Head of caudate nucleus (tissue), 42 donors: Measurements from ENCODE around the gene UPF1.

Experiments used
- DNase-seq, 42 donors: peaks; one replicate each; pipeline versions ENCODE4 v3.0.0 to v3.0.0-alpha.2; 2020 to 2021; ENCODE audit warnings: mixed read lengths in 7 of 42
- intact Hi-C: fragments of 100-400 bp; cut with DNase I; formaldehyde crosslinking; loops from one replicate; pipeline ENCODE4 v1.15.0; 2022

The UPF1 gene

DNA sequence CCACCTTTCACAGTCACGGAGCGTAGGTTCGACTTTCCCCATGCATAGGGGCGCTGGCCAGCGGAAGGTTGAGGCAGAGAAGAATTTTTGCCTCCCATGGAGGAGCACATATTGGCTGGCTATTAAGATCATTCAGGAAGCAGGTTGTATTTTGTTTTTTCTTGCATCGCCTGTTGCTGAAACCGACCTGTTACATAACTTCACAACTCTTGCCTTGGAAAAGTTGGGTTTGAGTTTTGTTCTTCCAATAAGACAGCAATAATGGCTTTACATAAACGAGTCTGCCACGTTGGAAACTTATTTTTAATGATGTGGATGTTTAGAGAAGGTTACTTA is 1.4 kb downstream of the UPF1 start:
- DNase-seq: no peak
- intact Hi-C loops: loop anchor here (10.0 kb wide), 1 partner anchor 158 kb away; no protein-coding TSS in a partner anchor

DNA sequence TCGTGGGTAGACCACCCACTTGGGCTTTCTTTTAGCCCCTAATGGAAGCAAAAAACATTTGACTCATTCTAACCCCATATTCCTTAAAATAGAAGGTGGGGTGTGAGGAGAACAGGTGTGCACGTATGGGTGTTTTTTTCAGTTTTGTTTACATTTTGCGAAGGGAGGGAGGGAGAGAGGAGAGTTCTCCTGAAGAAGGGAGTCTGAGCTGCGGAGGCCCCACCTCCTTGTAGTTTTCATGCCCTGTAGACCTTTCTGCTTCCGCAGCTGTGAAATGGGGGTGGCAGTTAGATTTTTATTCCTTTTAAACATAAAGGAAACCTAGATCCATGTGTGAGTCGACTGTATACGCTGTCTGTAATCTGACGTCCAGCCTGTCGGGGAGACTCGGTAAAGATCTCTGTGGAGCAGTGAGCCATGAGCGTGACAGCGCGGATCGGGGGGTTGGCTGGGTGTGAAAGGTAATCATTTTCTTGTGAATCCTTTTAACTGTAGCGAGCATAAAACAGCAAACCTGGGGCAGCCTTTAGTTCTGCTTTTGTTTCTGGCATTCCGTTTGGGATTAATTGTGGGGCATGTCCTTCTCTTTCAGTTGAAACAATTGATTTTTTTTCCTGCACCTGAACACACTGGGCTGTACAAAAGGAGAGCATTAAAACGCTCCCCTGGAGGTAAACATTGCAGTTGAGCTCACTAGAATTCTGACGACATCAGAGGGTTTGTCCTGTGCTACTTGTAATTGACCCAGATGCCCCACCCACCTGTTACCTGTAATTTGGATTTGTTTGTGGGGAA is 2.3 kb downstream of the UPF1 start:
- no peak for DNase-seq
- intact Hi-C loops: loop anchor here (10.0 kb wide), 1 partner anchor 159 kb away; no protein-coding TSS in a partner anchor

DNA sequence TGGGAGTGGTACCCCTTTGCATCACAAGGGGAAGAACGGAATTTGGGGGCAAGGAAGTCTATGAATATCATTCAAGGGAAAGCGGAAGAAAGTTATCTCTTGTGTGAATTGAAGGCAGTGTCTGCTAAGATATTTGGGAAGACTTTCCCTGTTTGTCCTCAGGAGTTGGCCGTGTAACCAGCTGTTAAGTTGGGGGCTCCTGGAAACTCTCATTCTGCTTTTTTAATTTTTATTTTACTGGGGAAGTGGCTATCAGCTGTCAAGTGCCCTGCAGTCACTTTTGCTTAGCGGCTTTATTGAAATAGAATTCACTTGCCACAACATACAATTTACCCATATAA is 2.9 kb downstream of the UPF1 start:
- DNase-seq: no peak
- intact Hi-C loops: loop anchor here (10.0 kb wide), 1 partner anchor 160 kb away; no protein-coding TSS in a partner anchor

DNA sequence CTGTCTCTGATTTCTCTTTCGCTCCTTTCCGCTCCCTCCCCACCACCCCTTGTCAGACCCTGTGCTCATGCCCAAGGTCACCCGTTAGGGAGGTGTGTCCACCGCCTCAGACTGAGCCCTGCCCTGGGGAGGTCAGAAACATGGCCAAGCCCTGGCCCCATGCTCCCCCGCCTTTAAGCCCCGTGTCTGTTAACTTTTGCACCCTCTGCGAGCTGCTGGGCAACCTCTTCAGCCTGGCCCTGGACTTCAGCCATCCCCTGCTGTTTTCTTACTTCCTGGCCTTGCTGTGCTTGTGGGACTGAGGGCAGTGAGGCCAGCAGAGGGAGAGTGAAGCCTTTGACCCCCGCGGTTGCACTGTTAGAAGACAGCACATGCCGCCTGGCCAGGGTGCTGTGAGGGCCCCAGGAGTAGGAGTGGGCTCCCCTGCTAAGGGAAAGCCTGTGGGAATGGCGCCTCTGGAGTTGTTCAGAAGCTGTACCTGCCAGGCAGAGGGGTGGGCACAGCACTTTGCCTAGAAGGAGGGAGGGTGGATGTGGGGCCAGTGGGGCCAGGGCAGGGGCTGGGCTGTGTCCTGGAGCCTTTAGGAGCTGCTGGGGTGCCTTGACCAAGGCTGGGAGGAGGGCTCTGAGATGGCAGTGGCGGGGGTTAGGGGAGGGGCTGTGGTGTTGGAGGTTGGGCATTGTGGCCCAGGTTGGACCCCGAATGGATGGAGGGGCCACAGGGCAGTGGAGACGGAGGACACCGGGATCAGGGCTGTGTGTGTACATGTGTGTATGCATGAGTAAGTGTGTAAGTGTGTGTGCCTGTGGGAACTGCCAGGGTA is 7.9 kb downstream of the UPF1 start:
- intact Hi-C loops: loop anchor here (10.0 kb wide), 2 partner anchors 165 to 375 kb away; no protein-coding TSS in a partner anchor
- no peak for DNase-seq

DNA sequence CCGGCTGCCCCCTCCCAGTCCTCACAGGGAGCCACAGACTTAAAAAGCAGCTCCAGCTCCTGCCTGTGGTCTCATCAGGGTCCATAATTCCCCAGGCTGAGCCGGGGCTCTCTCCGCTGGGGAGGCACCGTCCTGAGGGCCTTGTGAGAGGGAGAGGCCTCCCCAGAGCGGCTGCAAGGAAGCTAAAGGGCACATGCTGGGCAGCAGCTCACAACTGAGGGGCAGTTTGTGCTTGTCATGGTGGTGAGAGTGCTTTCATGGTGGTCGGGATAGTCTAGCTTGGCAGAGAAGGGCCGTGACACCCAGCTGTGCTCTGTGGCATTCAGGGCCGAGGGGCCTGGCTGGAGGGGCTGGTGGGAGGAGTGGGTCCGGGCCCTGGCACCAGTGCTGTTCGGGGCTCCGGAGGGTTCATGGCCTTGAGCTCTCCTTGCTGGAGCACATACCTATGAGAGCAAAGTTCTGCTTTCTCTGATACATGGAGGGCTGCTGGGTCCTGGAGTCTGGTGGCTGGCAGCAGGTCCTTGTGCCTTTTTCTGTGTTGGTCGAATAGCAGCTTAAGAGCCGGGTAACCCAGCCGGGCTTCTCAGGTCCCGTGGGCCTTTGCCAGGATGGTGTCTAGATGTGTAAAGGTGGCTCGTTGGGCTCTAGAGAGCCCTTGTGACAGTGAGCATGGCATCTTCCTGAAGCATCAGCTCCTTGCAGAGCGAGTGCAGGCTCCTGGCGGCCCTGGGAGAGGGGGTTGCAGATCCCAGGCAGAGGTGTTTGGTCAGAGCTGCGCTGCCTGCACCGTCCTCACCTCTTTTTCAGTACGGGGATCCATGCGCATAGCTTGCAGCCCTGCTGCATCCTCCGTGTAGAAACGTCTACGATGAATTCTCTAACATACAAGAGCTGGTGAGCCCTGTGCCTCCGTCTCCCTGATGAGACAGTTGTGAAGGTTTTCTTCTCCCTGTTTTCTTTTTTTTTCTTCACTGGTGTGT is 8.8 kb downstream of the UPF1 start:
- no peak for DNase-seq
- intact Hi-C loops: loop anchor here (10.0 kb wide), 1 partner anchor 376 kb away; no protein-coding TSS in a partner anchor

DNA sequence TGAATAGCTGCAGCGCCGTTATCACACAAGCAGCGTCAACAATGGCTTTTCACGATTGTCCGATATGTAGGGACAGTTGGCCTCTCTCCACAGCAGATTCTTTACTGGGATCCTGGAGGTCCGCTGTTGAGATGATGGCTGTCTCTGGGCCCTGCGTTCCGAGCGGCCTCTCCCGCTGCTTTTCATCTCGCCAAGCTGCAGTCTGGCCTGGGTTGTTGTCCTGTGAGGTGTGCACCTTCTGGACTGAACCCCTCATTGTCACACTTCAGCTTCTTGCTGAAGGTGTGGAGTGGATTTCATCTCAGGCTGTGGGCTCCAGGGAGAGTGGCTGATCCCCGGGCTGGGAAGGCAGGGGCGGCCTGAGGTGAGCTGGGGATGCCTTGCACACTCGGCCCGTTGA is 9.6 kb downstream of the UPF1 start:
- no peak for DNase-seq
- intact Hi-C loops: loop anchor here (10.0 kb wide), 1 partner anchor 377 kb away; no protein-coding TSS in a partner anchor

DNA sequence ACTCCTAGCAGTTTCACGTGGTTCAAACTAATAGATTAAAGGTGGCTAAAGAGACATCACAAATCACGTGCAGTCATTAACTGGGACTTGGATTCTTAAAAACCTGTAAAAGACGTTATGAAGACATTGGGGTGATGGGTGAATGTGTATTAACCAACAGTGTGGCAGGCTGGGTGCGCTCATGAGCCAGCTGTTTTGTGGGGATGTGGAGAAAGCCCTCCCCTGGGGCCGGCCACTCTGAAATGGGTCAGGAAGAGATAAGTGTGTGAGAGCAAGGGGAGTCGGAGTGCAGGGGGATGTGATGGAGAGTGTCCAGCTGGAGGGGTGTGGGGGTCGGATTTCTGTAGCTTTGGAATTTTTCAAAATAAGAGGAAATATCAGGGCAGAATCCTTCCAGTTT is 10.4 kb downstream of the UPF1 start:
- intact Hi-C loops: loop anchor here (10.0 kb wide), 1 partner anchor 377 kb away; no protein-coding TSS in a partner anchor
- DNase-seq: no peak

DNA sequence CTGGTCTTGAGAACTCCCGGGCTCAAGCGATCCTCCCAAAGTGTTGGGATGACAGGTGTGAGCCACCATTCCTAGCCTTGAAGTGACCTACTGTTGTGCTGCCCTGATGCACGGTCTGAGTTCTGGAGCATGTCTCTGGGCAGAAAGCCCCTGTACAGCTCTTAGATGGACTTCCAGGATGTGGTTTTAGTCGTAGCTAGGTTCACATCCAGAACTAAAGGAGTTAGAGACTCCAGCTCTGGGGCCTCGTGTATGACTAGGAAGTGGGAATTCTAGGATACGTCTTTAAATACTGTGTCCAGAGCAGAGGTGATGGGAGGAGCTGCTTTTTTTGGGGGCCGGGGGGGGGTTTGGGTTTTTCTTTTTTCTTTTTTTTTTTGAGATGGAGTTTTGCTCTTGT is 12.2 kb downstream of the UPF1 start:
- intact Hi-C loops: loop anchor here (10.0 kb wide), 1 partner anchor 379 kb away; no protein-coding TSS in a partner anchor
- no peak for DNase-seq

DNA sequence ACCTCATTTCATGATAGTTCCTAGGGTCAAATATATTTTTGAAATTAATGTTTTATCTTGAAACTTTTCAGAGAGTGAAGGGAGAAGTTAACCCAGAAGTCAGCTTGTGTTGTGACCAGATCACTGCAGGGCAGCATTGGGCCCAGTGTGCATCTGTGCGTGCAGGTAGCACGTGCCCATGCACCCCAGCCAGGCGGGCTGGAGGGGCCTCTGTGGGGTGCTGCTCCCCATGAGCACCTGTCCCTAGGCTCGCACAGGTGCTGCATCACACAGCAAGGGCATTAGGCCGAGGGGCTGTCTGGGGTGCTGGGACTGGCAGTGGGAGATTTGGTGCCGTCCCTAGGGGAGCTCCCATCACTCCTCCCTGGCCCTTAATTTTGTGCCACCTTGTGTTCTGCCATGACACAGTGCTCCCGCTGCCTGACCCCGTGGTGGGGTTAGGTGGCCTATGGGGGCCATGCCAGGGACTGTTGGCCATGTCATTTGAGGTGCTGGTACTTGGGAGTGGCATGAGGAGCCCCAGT is 13.1 kb downstream of the UPF1 start:
- DNase-seq: no peak
- intact Hi-C loops: loop anchor here (10.0 kb wide), 1 partner anchor 380 kb away; no protein-coding TSS in a partner anchor

DNA sequence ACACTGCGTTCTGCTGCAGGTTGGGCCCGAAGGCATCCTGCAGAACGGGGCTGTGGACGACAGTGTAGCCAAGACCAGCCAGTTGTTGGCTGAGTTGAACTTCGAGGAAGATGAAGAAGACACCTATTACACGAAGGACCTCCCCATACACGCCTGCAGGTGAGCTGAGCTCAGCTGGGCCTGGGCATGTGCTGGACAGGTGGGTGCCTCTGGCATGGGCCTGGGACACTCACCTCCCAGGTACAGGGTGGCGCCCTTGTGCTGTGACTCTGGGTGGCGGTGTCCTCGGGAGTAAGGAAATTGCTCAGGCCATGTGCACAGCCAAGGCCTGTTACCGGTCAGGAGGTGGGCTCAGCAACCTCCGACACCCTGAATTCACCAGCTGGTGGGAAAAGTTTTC is 14.2 kb downstream of the UPF1 start:
- intact Hi-C loops: loop anchor here (10.0 kb wide), 1 partner anchor 381 kb away; no protein-coding TSS in a partner anchor
- DNase-seq: no peak

DNA sequence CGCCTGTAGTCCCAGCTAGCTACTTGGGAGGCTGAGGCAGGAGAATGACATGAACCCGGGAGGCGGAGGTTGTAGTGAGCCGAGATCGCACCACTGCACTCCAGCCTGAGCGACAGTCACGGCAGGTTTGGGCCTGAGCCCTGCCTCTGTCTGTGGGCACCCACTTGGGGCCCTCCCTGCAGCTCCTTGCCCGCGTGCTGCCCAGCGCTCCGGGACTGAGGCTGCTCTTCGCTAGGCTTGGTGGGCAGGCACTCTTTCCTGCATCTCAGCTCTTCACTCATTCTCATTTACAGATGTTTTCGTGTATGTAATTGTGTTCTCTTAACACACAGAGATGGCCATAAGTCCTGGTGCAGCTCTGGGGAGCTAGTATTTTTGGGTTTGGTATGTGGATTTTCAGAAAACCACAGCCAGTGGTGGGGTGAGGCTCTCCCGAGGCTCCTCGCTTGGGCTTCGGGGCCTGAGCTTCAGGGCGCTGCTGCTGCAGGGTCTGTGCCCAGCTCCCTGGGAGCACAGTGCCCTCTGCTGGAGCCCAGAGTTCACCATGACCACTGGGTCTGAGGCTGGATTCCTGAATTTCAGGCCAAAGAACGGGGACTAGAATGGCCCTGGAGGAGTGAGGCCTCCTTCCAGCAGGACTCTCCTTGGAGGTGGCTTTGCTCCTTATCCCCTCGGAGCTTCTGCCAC is 15.2 kb downstream of the UPF1 start:
- peak; percentile 69 to 92 (median 84) for DNase-seq
- intact Hi-C loops: loop anchor here (10.0 kb wide), 1 partner anchor 382 kb away; no protein-coding TSS in a partner anchor

DNA sequence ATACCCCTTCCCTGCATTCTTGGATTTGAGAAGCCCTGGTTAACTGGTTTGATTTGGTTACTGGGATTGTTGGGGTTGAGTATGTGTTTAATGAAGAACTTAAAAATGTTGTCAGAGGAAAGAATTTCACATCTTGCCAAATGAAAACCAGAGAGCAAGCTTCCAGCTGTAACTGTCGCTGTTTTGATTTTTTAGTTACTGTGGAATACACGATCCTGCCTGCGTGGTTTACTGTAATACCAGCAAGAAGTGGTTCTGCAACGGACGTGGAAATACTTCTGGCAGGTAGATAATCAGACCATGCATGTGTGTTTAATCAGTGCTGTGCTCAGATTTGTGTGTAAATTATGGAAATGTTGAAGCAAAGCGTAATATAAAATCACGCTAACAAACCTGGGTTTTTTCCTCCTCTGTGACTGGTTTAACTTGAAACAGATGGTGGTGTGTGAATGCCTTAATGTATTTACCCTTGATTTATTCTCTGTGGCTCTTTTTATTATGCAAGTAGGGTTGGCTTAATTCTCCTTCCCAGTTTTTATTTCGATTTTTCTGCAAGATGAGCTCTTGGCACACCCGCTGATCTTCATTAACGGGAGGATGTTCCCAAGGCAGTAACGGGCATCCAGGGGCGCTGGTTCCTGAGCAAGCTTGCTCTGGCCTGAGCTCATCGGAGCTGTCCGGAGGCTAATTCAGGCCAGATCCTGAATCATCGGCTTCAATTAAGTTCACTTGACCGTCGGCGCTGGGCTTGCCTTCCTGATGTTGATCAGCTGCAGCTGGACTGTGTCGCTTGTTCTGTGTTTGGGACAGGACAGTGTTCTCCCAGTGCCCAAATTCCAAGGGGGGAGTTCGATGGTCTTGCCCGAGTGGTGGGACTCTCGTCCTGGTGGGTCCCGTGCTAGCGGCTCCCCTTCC is 16.0 kb downstream of the UPF1 start:
- intact Hi-C loops: loop anchor here (2.0 to 10.0 kb wide), 2 partner anchors 257 to 383 kb away; no protein-coding TSS in a partner anchor
- DNase-seq: no peak

DNA sequence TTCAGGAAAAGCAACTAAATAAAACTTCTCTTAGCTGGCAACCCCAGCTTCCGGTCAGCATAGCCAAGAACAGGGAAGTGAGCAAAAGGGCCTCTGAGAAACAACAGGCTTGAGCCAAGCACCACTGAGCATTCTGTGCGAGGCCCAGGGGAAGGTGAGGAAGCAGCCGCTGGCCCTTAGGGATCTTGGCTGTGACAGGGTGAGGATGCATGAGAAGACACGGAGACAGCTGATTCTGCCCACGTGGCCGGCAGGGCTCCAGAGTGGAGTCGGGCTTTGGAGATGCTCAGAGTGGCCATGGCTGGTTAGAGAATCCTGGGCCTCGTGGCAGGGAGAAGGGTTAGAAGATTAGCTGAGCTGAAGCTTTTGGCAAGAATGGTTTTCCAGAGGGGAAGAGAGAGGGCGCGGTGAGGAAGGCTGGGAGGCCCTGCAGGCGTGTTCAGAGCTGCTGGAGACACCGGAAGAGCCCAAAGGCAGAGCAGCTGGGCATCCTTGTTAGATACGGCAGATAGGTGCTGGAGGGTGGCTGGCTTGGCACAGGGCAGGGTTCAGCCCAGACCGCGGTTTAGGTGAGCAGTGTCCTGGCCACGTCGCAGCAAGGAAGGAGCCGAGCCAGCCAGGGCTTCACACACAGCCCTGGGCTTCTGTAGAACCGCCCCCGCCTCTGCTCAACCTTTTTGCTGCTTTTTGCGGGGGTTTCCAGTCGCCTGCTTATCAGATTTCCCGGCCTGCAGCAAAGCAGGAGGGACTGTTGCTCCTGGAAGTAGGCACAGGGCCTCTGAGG is 17.3 kb downstream of the UPF1 start:
- intact Hi-C loops: loop anchor here (2.0 to 10.0 kb wide), 2 partner anchors 258 to 384 kb away; no protein-coding TSS in a partner anchor
- peak in 39 of 42 donors; percentile 27 to 81 (median 61) for DNase-seq

DNA sequence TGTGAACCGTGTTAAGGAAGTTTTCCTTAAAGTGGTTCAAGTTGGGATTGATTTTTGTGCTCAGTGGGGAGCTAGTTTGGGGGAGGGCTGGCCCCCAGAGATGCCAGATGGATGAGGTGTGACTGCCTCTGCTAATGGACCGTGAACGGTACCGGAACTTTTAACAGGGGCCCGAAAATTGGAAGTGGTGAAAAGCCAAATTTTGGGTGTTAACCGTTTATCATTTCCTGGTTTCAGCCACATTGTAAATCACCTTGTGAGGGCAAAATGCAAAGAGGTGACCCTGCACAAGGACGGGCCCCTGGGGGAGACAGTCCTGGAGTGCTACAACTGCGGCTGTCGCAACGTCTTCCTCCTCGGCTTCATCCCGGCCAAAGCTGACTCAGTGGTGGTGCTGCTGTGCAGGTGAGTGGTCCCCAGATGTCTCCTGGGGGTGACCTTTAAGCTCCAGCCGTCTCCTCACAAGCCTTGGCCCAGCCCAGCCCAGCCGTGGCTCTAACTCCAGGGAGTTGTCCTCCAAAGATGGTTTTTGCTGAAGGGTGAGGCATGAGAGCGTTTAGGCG is 18.2 kb downstream of the UPF1 start:
- DNase-seq: no peak

More for the DNA sequence above, 18.2 kb downstream of the UPF1 start:
- intact Hi-C loops: loop anchor here (2.0 to 10.0 kb wide), 2 partner anchors 259 to 385 kb away; no protein-coding TSS in a partner anchor
